SK-N-SH treated with all-trans-retinoic acid at 6 μM for 48 hours (cell line): ENCODE results near the gene MID1IP1.

Experiments used
- ATAC-seq: fragments of 200-7000 bp; cut with Tn5 transposase; 3 replicates; pipeline ENCODE4 v1.9.1; 2020; ENCODE audit warnings: mild to moderate bottlenecking, moderate library complexity
- ARNTL ChIP-seq: fragments of 450-650 bp; formaldehyde crosslinking; IDR thresholded peaks from 2 replicates; pipeline ENCODE4 v1.5.0; 2020; ENCODE audit warnings: low read depth, mild to moderate bottlenecking, moderate library complexity, borderline replicate concordance
- BACH2 ChIP-seq: fragments of 250-450 bp; sonication (Bioruptor Pico); IDR thresholded peaks from 2 replicates; pipeline ENCODE4 v1.9.0; 2021; ENCODE audit warnings: mild to moderate bottlenecking, borderline replicate concordance
- CSDC2 ChIP-seq: fragments of 250-450 bp; sonication (Bioruptor Pico); IDR thresholded peaks from 2 replicates; pipeline ENCODE4 v1.5.0; 2020; ENCODE audit warnings: mild to moderate bottlenecking, moderate library complexity
- CSRNP3 ChIP-seq: fragments of 250-450 bp; sonication (Bioruptor Pico); IDR thresholded peaks from 2 replicates; pipeline ENCODE4 v1.5.1; 2021; ENCODE audit warnings: mild to moderate bottlenecking, moderate library complexity
- ESRRG ChIP-seq: fragments of 250-450 bp; sonication (Bioruptor Pico); IDR thresholded peaks from 2 replicates; pipeline ENCODE4 v1.6.1; 2021; ENCODE audit warnings: mild to moderate bottlenecking
- GLIS3 ChIP-seq: fragments of 250-450 bp; sonication (Bioruptor Pico); IDR thresholded peaks from 2 replicates; pipeline ENCODE4 v1.5.0; 2020; ENCODE audit warnings: mild to moderate bottlenecking, moderate library complexity
- ISL1 ChIP-seq: fragments of 250-450 bp; sonication (Bioruptor Pico); IDR thresholded peaks from 2 replicates; pipeline ENCODE4 v2.1.2; 2022; ENCODE audit warnings: mild to moderate bottlenecking, moderate library complexity
- OSR1 ChIP-seq: fragments of 250-450 bp; sonication (Bioruptor Pico); IDR thresholded peaks from 2 replicates; pipeline ENCODE4 v1.8.0; 2022; ENCODE audit warnings: moderate library complexity, mild to moderate bottlenecking, inconsistent platforms
- PATZ1 ChIP-seq: fragments of 250-450 bp; sonication (Bioruptor Pico); IDR thresholded peaks from 2 replicates; pipeline ENCODE4 v1.8.0; 2020; ENCODE audit warnings: mild to moderate bottlenecking, moderate library complexity, borderline replicate concordance
- POU6F1 ChIP-seq: fragments of 250-450 bp; sonication (Bioruptor Pico); IDR thresholded peaks from 2 replicates; pipeline ENCODE4 v1.8.0; 2021; ENCODE audit warnings: low read depth, mild to moderate bottlenecking, moderate library complexity, borderline replicate concordance
- PPARA ChIP-seq: fragments of 250-450 bp; sonication (Bioruptor Pico); IDR thresholded peaks from 2 replicates; pipeline ENCODE4 v1.5.0; 2020; ENCODE audit warnings: mild to moderate bottlenecking, borderline replicate concordance
- RARB ChIP-seq: fragments of 250-450 bp; sonication (Bioruptor Pico); IDR thresholded peaks from 2 replicates; pipeline ENCODE4 v1.8.0; 2021; ENCODE audit warnings: mild to moderate bottlenecking, moderate library complexity
- SNAI2 ChIP-seq: fragments of 250-450 bp; sonication (Bioruptor Pico); IDR thresholded peaks from 2 replicates; pipeline ENCODE4 v1.5.0; 2020; ENCODE audit warnings: mild to moderate bottlenecking, moderate library complexity
- TCF4 ChIP-seq: fragments of 250-450 bp; sonication (Bioruptor Pico); IDR thresholded peaks from 2 replicates; pipeline ENCODE4 v1.8.0; 2021; ENCODE audit warnings: mild to moderate bottlenecking, moderate library complexity, borderline replicate concordance
- TOX ChIP-seq: fragments of 250-450 bp; sonication (Bioruptor Pico); IDR thresholded peaks from 2 replicates; pipeline ENCODE4 v1.8.0; 2021; ENCODE audit warnings: mild to moderate bottlenecking, moderate library complexity, borderline replicate concordance
- ZFP3 ChIP-seq: fragments of 250-450 bp; sonication (Bioruptor Pico); IDR thresholded peaks from 2 replicates; pipeline ENCODE4 v1.5.0; 2020; ENCODE audit warnings: mild to moderate bottlenecking, moderate library complexity
- ZFP30 ChIP-seq: fragments of 450-650 bp; formaldehyde crosslinking; IDR thresholded peaks from 2 replicates; pipeline ENCODE4 v1.5.0; 2022; ENCODE audit warnings: mild to moderate bottlenecking, moderate library complexity
- ZNF565 ChIP-seq: fragments of 450-650 bp; formaldehyde crosslinking; conservative IDR thresholded peaks from 2 replicates; pipeline ENCODE4 v1.5.0; 2020; ENCODE audit warnings: low read depth, mild to moderate bottlenecking, moderate library complexity
- ZNF70 ChIP-seq: fragments of 450-650 bp; formaldehyde crosslinking; IDR thresholded peaks from 2 replicates; pipeline ENCODE4 v1.5.0; 2020; ENCODE audit warnings: mild to moderate bottlenecking, moderate library complexity
- ZNF8 ChIP-seq: fragments of 450-650 bp; formaldehyde crosslinking; IDR thresholded peaks from 2 replicates; pipeline ENCODE4 v1.5.0; 2020; ENCODE audit warnings: mild to moderate bottlenecking, moderate library complexity
- TF ChIP-seq, protein P1 (sequence below): fragments of 250-450 bp; sonication (Bioruptor Pico); IDR thresholded peaks from 2 replicates; pipeline ENCODE4 v1.5.1; 2020; ENCODE audit warnings: low read depth, mild to moderate bottlenecking, moderate library complexity

Gene MID1IP1

GRCh38 chrX:38774249-38774648 lies 27.0 kb upstream of the MID1IP1 start:
- ATAC-seq = no peak
- TF ChIP-seq TOX = no peak
- TF ChIP-seq RARB (CRISPR knock-in tag) = no peak
- TF ChIP-seq, protein P1, sequence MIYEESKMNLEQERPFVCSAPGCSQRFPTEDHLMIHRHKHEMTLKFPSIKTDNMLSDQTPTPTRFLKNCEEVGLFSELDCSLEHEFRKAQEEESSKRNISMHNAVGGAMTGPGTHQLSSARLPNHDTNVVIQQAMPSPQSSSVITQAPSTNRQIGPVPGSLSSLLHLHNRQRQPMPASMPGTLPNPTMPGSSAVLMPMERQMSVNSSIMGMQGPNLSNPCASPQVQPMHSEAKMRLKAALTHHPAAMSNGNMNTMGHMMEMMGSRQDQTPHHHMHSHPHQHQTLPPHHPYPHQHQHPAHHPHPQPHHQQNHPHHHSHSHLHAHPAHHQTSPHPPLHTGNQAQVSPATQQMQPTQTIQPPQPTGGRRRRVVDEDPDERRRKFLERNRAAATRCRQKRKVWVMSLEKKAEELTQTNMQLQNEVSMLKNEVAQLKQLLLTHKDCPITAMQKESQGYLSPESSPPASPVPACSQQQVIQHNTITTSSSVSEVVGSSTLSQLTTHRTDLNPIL = no peak
- TF ChIP-seq GLIS3 (CRISPR knock-in tag) = no peak
- TF ChIP-seq ESRRG (CRISPR knock-in tag) = no peak
- no peak for TF ChIP-seq ZNF8

GRCh38 chrX:38796946-38797345 lies 4.3 kb upstream of the MID1IP1 start:
- TF ChIP-seq CSDC2 (CRISPR knock-in tag) (no peak), SNAI2 (no peak), ISL1 (no peak), GLIS3 (CRISPR knock-in tag) (no peak), CSRNP3 (no peak), ZNF8 (no peak), ZNF565 (CRISPR knock-in tag) (no peak), PATZ1 (CRISPR knock-in tag) (no peak), RARB (CRISPR knock-in tag) (no peak), ZFP3 (CRISPR knock-in tag) (no peak), BACH2 (CRISPR knock-in tag) (no peak), PPARA (CRISPR knock-in tag) (no peak), TOX (no peak), ARNTL (CRISPR knock-in tag) (no peak), POU6F1 (no peak), ZNF70 (CRISPR knock-in tag) (no peak), ESRRG (CRISPR knock-in tag) (no peak), ZFP30 (no peak)
- TF ChIP-seq, protein P1 = no peak
- TF ChIP-seq, all 23 proteins: peak for 0
- no peak for ATAC-seq

GRCh38 chrX:38798956-38799355 lies 2.3 kb upstream of the MID1IP1 start:
- TF ChIP-seq, protein P1 = no peak
- no peak for TF ChIP-seq RARB (CRISPR knock-in tag)
- TF ChIP-seq PPARA (CRISPR knock-in tag) = no peak
- no peak for TF ChIP-seq ARNTL (CRISPR knock-in tag)
- no peak for TF ChIP-seq GLIS3 (CRISPR knock-in tag)
- no peak for TF ChIP-seq ZNF565 (CRISPR knock-in tag)
- no peak for TF ChIP-seq OSR1 (CRISPR knock-in tag)
- TF ChIP-seq SNAI2 = no peak
- no peak for TF ChIP-seq TOX
- TF ChIP-seq ESRRG (CRISPR knock-in tag) = no peak
- TF ChIP-seq TCF4 = no peak
- ATAC-seq = no peak
